HG03354 (cell line): ENCODE data around the gene NDUFB7.
A peak's percentile ranks its signal among the peaks of the same experiment; 100 is the strongest.

Source experiments
- ATAC-seq: cut with Tn5 transposase; IDR thresholded peaks from one replicate; pipeline ENCODE4 v1.9.1; 2021; ENCODE audit warnings: mild to moderate bottlenecking; ENCODE audit not compliant: unreplicated experiment, poor library complexity, severe bottlenecking

NDUFB7 gene

GRCh38 chr19:14529254-14530004 lies 42.4 kb downstream of the NDUFB7 start, which contains the start of gene TECR:
TECR (plus strand) TSS chr19:14529594; CDS start chr19:14529697, 103 bp downstream.
- peak; percentile 93 for ATAC-seq

- peak; percentile 1 for ATAC-seq
Observed at GRCh38 chr19:14528419-14529253, 43.2 kb downstream of the NDUFB7 start.

DNA sequence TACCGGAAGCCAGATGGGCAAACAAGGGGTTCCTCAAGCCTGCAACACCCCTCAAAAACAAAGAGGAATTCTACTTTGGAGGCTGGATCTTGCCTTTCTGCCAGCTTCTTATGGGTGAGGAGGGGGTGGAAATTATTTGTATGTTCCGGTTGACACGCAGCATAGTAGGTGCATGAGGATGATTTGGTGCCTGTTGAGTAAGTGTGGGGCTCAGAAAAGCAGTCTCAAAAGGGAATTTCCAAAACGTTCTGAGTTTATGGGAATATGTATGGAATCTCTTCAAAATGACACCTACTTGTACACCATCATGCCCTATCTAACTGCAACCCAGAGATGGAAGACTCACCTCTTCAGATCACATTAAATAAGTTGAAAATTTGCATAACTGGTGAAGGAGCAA lies 45.4 kb downstream of the NDUFB7 start:
- ATAC-seq = no peak

DNA sequence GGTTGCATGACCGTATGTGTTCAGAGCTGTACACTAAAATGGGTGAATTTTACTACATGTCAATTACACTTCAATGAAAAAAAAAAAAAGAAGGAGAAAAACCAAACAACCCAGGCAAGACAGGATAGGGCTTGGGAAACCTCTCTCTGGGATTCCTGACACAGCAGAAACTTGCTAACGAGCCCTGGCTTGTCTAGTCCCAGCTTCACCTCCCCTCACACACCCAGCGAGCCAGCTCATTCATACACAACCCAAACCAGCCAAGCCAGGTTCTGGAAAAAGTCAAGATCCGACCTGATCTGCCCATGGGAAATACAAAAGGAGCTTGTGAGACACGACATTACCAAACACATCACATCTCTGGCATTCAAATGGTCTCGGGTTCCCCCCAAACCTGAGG lies 46.1 kb downstream of the NDUFB7 start:
- ATAC-seq = no peak

DNA sequence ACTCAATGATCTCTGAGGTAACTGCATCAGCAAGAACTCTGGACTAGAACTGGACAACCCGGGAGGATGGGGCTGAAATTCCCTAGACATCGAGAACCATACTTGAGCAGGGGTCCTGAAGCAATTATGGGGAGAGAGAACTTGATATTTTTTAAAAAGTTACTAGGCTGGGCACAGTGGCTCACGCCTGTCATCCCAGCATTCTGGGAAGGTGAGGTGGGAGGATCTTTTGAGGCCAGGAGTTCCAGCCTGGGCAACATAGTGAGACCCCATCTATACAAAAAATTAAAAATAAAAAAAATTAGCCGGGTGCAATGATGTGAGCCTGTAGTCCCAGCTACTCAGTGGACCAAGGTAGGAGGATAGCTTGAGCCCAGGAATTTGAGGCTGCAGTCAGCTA lies 51.3 kb downstream of the NDUFB7 start:
- no peak for ATAC-seq

DNA sequence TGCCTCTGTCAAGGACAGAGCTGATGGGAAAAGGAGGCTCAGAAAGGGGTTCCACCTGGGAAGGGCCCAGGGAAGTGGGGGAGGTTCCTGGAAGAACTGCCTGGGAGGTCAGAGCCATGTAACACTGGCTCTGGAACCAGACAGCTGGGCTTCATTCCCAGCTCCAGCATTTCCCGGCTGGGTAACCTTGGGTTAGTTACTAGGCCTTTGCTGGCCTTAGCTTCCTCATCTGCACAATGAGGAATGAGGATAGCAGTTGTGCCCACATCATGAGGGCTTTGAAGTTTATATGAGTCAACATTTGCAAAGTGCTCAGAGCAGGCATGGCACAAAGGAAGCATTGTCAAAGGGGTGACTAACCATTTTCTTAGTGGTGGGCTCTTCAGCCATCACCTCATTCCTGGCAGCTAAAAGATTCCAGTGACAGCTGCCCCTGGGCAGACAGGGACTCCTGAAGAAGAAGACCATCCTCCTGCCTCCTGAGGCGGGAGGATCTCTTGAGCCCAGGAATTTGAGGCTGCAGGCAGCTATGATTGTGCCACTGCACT lies 51.9 kb downstream of the NDUFB7 start:
- ATAC-seq = no peak

DNA sequence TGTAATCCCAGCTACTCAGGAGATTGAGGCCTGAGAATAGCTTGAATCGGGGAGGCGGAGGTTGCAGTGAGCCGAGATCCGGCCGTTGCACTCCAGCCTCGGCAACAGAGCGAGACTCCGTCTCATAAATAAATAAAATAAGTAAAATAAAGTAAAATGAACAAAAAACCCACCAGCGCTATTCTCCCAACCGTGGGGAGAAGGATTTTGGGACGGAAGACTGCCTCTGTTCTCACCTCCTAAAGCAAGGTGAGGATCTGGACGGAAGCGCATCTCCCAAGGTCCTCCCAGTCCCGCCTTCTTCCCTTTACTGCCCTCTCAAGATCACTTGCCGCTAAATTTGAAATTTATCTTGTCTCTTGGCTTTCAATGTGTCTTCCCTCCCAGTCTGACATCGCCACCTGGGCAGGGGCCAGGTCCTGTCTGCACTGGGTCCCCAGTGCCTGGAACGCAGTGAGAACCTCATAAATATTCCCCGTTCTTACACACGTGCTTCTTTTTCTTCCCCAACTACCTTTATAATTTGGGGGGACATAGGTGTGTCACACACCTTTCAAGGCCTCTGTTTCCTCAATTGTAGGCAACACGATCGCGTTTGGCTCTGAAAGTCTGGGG lies 52.5 kb downstream of the NDUFB7 start:
- no peak for ATAC-seq

DNA sequence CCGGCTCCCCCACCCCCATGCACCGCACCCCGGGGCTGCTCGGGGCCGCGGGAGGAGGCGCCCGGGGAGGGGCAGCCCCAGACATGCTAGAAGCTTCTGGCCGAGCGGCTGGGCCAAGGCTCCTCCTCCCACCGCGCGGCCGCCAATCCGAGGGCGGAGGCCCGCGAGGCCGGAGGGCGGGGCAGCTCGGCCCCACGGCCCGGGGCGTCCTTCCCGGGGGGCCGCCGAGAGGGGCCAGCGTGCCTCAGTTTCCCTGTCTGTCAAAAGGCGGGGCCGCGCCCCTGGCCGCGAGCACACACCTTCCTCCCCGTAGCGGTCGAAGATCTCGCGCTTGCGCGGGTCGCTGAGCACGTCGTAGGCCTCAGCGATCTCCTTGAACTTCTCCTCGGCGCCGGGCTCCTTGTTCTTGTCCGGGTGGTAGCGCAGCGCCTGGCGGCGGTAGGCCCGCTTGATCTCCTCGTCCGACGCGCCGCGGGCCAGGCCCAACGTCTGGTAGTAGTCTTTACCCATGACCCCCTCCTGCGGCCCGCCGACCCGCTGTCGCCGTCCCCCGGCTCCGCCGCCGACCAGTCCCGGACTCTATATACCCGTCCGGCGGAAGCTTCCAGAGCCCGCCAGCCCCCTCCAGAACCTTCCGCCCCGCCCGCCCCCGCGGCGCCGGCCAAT lies 53.9 kb downstream of the NDUFB7 start, which contains the start of gene DNAJB1:
Gene DNAJB1, minus strand, starts transcription at position 558 of the 666 bp plus-strand sequence. Its CDS starts 48 bp downstream, at position 510.
- ATAC-seq = peak; percentile 61

DNA sequence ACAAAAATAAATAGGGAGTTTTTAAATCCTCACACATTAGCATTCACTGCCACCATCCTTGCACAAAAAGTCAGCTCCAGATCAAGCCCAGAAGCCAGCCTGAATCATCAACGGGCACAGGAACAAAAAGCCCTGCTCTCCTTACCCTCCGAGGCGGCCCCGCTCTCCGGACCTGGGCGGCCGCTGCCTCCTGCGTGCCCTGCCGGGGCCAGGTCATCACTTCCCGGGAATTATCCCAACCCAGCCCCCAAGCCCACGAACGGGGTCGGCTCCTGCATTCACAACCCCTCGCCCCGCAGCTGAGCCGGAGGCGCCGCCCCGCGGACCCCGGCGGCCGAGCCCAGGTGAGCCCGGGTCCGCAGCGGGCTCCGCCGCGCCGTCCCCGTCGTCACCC lies 54.4 kb downstream of the NDUFB7 start:
- ATAC-seq = no peak

GRCh38 chr19:14516746-14517438 lies 55.0 kb downstream of the NDUFB7 start:
- no peak for ATAC-seq
